Breast epithelium (tissue), 4 donors: ENCODE results near the gene MAB21L4. TPM values are rescaled to one million over a fixed set of nuclear protein-coding genes. Genes with fewer than 3 reads are reported as not detected.

Experiments used
- DNase-seq, 2 donors: peaks; one replicate each; pipeline ENCODE4 v3.0.0-alpha.2; 2019; ENCODE audit warnings: low spot score in 2 of 2
- H3K27ac ChIP-seq, 2 donors: fragments of 200-600 bp; sonication (generic) in 1 of 2; one replicate each; pipeline ENCODE4 v1.5.1; 2016 to 2019; ENCODE audit warnings: mild to moderate bottlenecking in 1 of 2
- H3K27me3 ChIP-seq, 2 donors: fragments of 200-600 bp; sonication (generic) in 1 of 2; one replicate each; pipeline versions ENCODE4 v1.5.1 to v1.6.0; 2017 to 2019; ENCODE audit warnings: control low read depth in 1 of 2, mild to moderate bottlenecking in 1 of 2
- H3K36me3 ChIP-seq: fragments of 200-600 bp; one replicate; pipeline ENCODE4 v1.5.1; 2019
- H3K4me1 ChIP-seq, 2 donors: fragments of 200-600 bp; sonication (generic); one replicate each; pipeline ENCODE4 v1.5.1; 2016 to 2019; ENCODE audit warnings: control low read depth in 1 of 2
- H3K4me3 ChIP-seq, 3 donors: fragments of 200-600 bp; sonication (generic); 1 replicate in 2 of 3; 2 replicates in 1 of 3; pipeline ENCODE4 v1.5.1; 2016 to 2019; ENCODE audit warnings: mild to moderate bottlenecking in 3 of 3, moderate library complexity in 2 of 3
- H3K9me3 ChIP-seq, 2 donors: fragments of 200-600 bp; sonication (generic) in 1 of 2; one replicate each; pipeline ENCODE4 v1.5.1; 2016 to 2019; ENCODE audit warnings: control low read depth in 1 of 2
- POLR2A ChIP-seq: fragments of 450-650 bp; IDR thresholded peaks from one replicate; pipeline ENCODE4 v1.6.1; 2016; ENCODE audit warnings: antibody characterized with exemption, mild to moderate bottlenecking, moderate library complexity
- POLR2AphosphoS5 ChIP-seq, 3 donors: sonication (generic); formaldehyde crosslinking; IDR thresholded peaks; one replicate each; pipeline ENCODE4 v1.6.1; 2017; ENCODE audit warnings: antibody characterized with exemption in 3 of 3
- intact Hi-C: fragments of 100-400 bp; cut with DNase I; formaldehyde crosslinking; loops from one replicate; pipeline ENCODE4 v1.15.1; 2023; ENCODE audit warnings: low total_unique reads
- total RNA-seq, 3 donors: library from RNA; depleted of rRNA; stranded (reverse); fragments of >200 nt; gene quantifications; one replicate each; pipeline ENCODE4 v1.1.0, GENCODE V29; 2016
- TF ChIP-seq, protein P1 (sequence below), 3 donors: fragments of 450-650 bp; IDR thresholded peaks; one replicate each; pipeline ENCODE4 v1.5.1; 2016 to 2017; ENCODE audit warnings: antibody characterized with exemption in 3 of 3, mild to moderate bottlenecking in 3 of 3, moderate library complexity in 3 of 3

Gene MAB21L4
- total RNA-seq, 3 donors from 2014 or later, result 0.15 to 2.3 TPM; not detected in 1

DNA sequence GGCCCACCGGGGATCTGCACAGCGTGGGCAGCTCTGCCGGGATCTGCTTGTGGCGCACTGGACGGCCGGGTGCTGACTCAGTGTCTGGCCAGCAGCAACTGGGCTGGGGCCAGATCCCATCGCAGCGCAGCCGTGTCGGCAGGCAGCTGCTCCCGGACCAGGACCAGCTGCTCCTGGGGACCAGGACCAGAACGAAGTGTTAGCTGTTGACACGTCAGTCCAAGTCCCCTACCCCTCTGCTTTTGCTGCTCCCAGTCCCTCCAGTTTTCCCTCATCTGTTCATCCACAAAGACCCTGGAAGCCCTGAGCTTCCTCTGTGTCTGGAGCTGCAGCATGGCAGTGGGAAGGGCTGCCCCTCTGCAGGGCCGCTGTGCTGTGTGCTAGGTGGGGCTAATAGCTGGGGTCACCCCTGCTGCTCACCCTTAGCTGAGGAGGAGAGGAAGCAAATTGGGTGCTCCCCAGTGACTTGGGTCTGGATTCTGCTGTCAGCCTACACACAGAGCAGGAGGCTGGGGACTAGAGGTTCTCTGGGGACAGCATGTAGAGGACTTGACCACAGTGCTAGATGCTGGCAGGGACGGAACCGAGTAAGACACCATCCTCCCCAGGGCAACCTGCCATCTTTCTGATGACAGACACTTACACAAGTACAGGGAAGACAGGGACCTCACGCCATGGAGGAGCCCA, 59.0 kb downstream of the MAB21L4 start:
- Histone ChIP-seq H3K36me3 (no peaks in the 10 kb centered on the region), H3K27me3 (peaks cover 2 to 8% of the 10 kb centered on the region in 2 donors), H3K4me1 (peaks cover 0 to under 1% of the 10 kb centered on the region in 2 donors), H3K27ac (no peak overlapping the region), H3K9me3 (no peaks in the 10 kb centered on the region), H3K4me3 (no peak overlapping the region)
- intact Hi-C loops, result no loop called here
- TF ChIP-seq POLR2AphosphoS5 (IDR thresholded peaks at IDR 0.05), result no peak
- TF ChIP-seq POLR2A, result no peak
- TF ChIP-seq, protein P1, sequence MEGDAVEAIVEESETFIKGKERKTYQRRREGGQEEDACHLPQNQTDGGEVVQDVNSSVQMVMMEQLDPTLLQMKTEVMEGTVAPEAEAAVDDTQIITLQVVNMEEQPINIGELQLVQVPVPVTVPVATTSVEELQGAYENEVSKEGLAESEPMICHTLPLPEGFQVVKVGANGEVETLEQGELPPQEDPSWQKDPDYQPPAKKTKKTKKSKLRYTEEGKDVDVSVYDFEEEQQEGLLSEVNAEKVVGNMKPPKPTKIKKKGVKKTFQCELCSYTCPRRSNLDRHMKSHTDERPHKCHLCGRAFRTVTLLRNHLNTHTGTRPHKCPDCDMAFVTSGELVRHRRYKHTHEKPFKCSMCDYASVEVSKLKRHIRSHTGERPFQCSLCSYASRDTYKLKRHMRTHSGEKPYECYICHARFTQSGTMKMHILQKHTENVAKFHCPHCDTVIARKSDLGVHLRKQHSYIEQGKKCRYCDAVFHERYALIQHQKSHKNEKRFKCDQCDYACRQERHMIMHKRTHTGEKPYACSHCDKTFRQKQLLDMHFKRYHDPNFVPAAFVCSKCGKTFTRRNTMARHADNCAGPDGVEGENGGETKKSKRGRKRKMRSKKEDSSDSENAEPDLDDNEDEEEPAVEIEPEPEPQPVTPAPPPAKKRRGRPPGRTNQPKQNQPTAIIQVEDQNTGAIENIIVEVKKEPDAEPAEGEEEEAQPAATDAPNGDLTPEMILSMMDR (IDR thresholded peaks at IDR 0.05), result no peak
- DNase-seq, result no peak

Other genes with a start within 250 kb of the MAB21L4 start
- gene AQP12B, start 213.3 kb downstream of the MAB21L4 start, total RNA-seq, result not detected
- gene AQP12A, start 204.3 kb downstream of the MAB21L4 start, total RNA-seq, result not detected
- under 1 TPM in 2 of 3 donors, not detected in 1; under 0.01 to 0.29 TPM for gene KIF1A, start 75.9 kb downstream of the MAB21L4 start, total RNA-seq
- under 1 TPM in 1 of 3 donors, not detected in 2; under 0.01 TPM for gene AGXT, start 27.3 kb downstream of the MAB21L4 start, total RNA-seq
- under 1 TPM in 1 of 3 donors, not detected in 2; 0.33 TPM for gene CROCC2, start 10.2 kb upstream of the MAB21L4 start, total RNA-seq
- gene SNED1, start 102.5 kb upstream of the MAB21L4 start, total RNA-seq, result 10 to 100 TPM; 27.1 to 46.9 (median 35.2) TPM
- 10 to 100 TPM; 35.7 to 54.6 (median 50.2) TPM for gene MTERF4, start 206.1 kb upstream of the MAB21L4 start, total RNA-seq